GM12878 (cell line): ENCODE measurements around the gene CLN3. TPM values are rescaled to one million over a fixed set of nuclear protein-coding genes. Genes with fewer than 3 reads are reported as not detected.

ENCODE experiments used
- BMI1 ChIP-seq: fragments of 450-650 bp; IDR thresholded peaks from 2 replicates; pipeline ENCODE4 v1.6.1; 2016; ENCODE audit warnings: mild to moderate bottlenecking, moderate library complexity, borderline replicate concordance
- CEBPB ChIP-seq, 2 experiments: fragments of 150-350 bp in 1 of 2; IDR thresholded peaks; 2 replicates each; pipeline ENCODE4 v1.6.1; 2012 to 2014; ENCODE audit warnings: low read depth in 2 of 2, low read length in 2 of 2, borderline replicate concordance in 1 of 2, inconsistent platforms in 1 of 2
- CHD1 ChIP-seq: IDR thresholded peaks from 2 replicates; pipeline ENCODE4 v1.6.1; 2012; ENCODE audit warnings: low read depth, low read length, improper control_type of control experiment
- ESRRA ChIP-seq: IDR thresholded peaks from 2 replicates; pipeline ENCODE4 v1.6.1; 2012; ENCODE audit warnings: mild to moderate bottlenecking, low read length, improper control_type of control experiment
- FOXM1 ChIP-seq: IDR thresholded peaks from 2 replicates; pipeline ENCODE4 v1.6.1; 2012; ENCODE audit warnings: low read depth, mild to moderate bottlenecking, inconsistent platforms, low read length, moderate library complexity
- HDAC6 ChIP-seq: fragments of 200-600 bp; sonication (generic); IDR thresholded peaks from one replicate; pipeline ENCODE4 v1.8.0; 2017; ENCODE audit warnings: antibody characterized with exemption; ENCODE audit not compliant: unreplicated experiment
- IKZF1 ChIP-seq: fragments of 450-650 bp; conservative IDR thresholded peaks from 2 replicates; pipeline ENCODE4 v1.6.1; 2017; ENCODE audit warnings: antibody characterized with exemption, mild to moderate bottlenecking
- KDM1A ChIP-seq: fragments of 200-600 bp; sonication (generic); IDR thresholded peaks from 2 replicates; pipeline ENCODE4 v1.6.1; 2016; ENCODE audit warnings: borderline replicate concordance
- MYB ChIP-seq: fragments of 150-350 bp; IDR thresholded peaks from 2 replicates; pipeline ENCODE4 v1.6.1; 2014; ENCODE audit warnings: mild to moderate bottlenecking, low read depth, low read length, borderline replicate concordance
- NFYA ChIP-seq: IDR thresholded peaks from 2 replicates; pipeline ENCODE4 v1.6.1; 2011; ENCODE audit warnings: low read depth, mild to moderate bottlenecking, low read length, improper control_type of control experiment, borderline replicate concordance
- PAX8 ChIP-seq: fragments of 450-650 bp; IDR thresholded peaks from 2 replicates; pipeline ENCODE4 v1.6.1; 2017; ENCODE audit warnings: mild to moderate bottlenecking, moderate library complexity
- PML ChIP-seq: IDR thresholded peaks from 2 replicates; pipeline ENCODE4 v1.6.1; 2012; ENCODE audit warnings: low read length, inconsistent platforms
- POLR2A ChIP-seq: IDR thresholded peaks from 2 replicates; pipeline ENCODE4 v1.6.1; 2011; ENCODE audit warnings: low read depth, mild to moderate bottlenecking, low read length
- POLR2AphosphoS2 ChIP-seq: IDR thresholded peaks from 2 replicates; pipeline ENCODE4 v1.6.1; 2011; ENCODE audit warnings: low read depth, mild to moderate bottlenecking, low read length, improper control_type of control experiment, moderate library complexity
- POLR2AphosphoS5 ChIP-seq: IDR thresholded peaks from 2 replicates; pipeline ENCODE4 v1.6.1; 2011; ENCODE audit warnings: mild to moderate bottlenecking, low read length, inconsistent platforms
- POU2F2 ChIP-seq: IDR thresholded peaks from 3 replicates; pipeline ENCODE4 v1.6.1; 2011; ENCODE audit warnings: low read depth, mild to moderate bottlenecking, low read length, borderline replicate concordance
- RAD51 ChIP-seq: fragments of 450-650 bp; IDR thresholded peaks from 2 replicates; pipeline ENCODE4 v1.6.1; 2016; ENCODE audit warnings: moderate library complexity, mild to moderate bottlenecking, inconsistent platforms
- SMAD5 ChIP-seq: IDR thresholded peaks from 2 replicates; pipeline ENCODE4 v1.6.1; 2016; ENCODE audit warnings: antibody characterized with exemption, low read depth
- STAT3 ChIP-seq: IDR thresholded peaks from 2 replicates; pipeline ENCODE4 v1.6.1; 2011; ENCODE audit warnings: low read depth, low read length, improper control_type of control experiment
- SUPT20H ChIP-seq: IDR thresholded peaks from 2 replicates; pipeline ENCODE4 v1.6.1; 2011; ENCODE audit warnings: low read depth, mild to moderate bottlenecking, low read length, moderate library complexity, borderline replicate concordance; ENCODE audit not compliant: control insufficient read depth
- TAF1 ChIP-seq: IDR thresholded peaks from 2 replicates; pipeline ENCODE4 v1.6.1; 2011; ENCODE audit warnings: mild to moderate bottlenecking, low read depth, low read length, borderline replicate concordance
- TCF3 ChIP-seq: IDR thresholded peaks from 2 replicates; pipeline ENCODE4 v1.6.1; 2012; ENCODE audit warnings: low read depth, mild to moderate bottlenecking, low read length, borderline replicate concordance; ENCODE audit not compliant: insufficient read depth
- ZBED1 ChIP-seq: IDR thresholded peaks from 2 replicates; pipeline ENCODE4 v1.6.1; 2016; ENCODE audit warnings: borderline replicate concordance
- ZNF207 ChIP-seq: fragments of 450-650 bp; IDR thresholded peaks from 2 replicates; pipeline ENCODE4 v1.6.1; 2014; ENCODE audit warnings: antibody characterized with exemption, mild to moderate bottlenecking, borderline replicate concordance
- polyA plus RNA-seq, 11 experiments: library from polyadenylated mRNA; depleted of rRNA in 4 of 11; unstranded in 6 of 11; stranded (reverse) in 5 of 11; fragments of >200 nt; fragmentation: Nextera tagmentation in 4 of 11; fragmentation: Illumina TruSeq in 1 of 11; extraction: Ambion mirVana in 4 of 11; extraction: Trizol in 1 of 11; gene quantifications; 1 replicate in 1 of 11; 2 replicates in 10 of 11; pipeline versions ENCODE4 v1.2.1 to v1.2.3, GENCODE V29; 2011 to 2016; ENCODE audit warnings: inconsistent platforms in 2 of 11, missing spikeins in 2 of 11, low read depth in 1 of 11
- total RNA-seq, 4 experiments: library from RNA; depleted of rRNA in 3 of 4; stranded (reverse); fragments of >200 nt in 3 of 4; fragmentation: Illumina TruSeq in 1 of 4; extraction: Trizol in 1 of 4; gene quantifications; 2 replicates each; pipeline versions ENCODE4 v1.2.1 to v1.2.3, GENCODE V29; 2013 to 2021
- TF ChIP-seq, protein P1 (sequence below): IDR thresholded peaks from 2 replicates; pipeline ENCODE4 v1.6.1; 2011; ENCODE audit warnings: mild to moderate bottlenecking, low read depth, low read length, moderate library complexity; ENCODE audit not compliant: insufficient replicate concordance
- TF ChIP-seq, protein P2 (sequence below), 3 experiments: IDR thresholded peaks in 2 of 3; conservative IDR thresholded peaks in 1 of 3; 2 replicates each; pipeline ENCODE4 v1.5.1; 2011; ENCODE audit warnings: low read depth in 3 of 3, low read length in 3 of 3, mild to moderate bottlenecking in 3 of 3, control low read depth in 2 of 3, moderate library complexity in 2 of 3, inconsistent platforms in 1 of 3, mixed read lengths in 1 of 3; ENCODE audit not compliant: control insufficient read depth in 2 of 3, insufficient read depth in 1 of 3; ENCODE audit errors: extremely low read depth in 1 of 3
- TF ChIP-seq, protein P3 (sequence below): fragments of 450-650 bp; conservative IDR thresholded peaks from 2 replicates; pipeline ENCODE4 v1.6.1; 2017; ENCODE audit warnings: mild to moderate bottlenecking, moderate library complexity
- TF ChIP-seq, protein P4 (sequence below): IDR thresholded peaks from 2 replicates; pipeline ENCODE4 v1.6.1; 2012; ENCODE audit warnings: low read depth, low read length, improper control_type of control experiment

CLN3 gene
- total and polyA plus RNA-seq, 10 of the 15 experiments (the other 5 are each of a cell fraction or from before 2014, with no cell fraction given) = 2.3 to 25.0 (median 16.6) TPM

DNA sequence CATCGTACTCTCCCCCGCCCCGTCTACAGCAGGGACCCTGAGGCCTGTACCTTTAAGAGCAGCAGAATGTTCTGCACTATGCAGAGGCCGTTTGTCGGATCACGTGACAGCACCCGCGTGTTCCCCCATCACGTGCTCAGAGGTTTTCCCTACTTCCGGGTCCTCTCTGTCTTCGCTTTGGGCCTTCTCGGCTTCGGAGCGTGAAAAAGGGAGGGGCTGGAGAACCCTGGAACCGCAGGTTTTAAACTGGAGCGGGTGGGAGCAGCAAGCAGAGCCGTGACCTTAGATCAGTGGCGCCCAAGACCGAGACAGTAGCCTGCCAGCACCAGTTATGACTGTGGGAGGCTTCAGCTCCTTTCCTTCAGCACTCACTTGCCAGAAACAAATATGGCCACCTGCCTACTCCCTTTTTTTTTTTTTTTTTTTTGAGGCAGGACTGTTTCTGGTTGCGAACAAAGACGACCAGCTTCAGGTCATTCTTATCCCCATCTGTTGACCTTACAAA, at the start of gene CLN3 (continued):
- TF ChIP-seq, protein P1, sequence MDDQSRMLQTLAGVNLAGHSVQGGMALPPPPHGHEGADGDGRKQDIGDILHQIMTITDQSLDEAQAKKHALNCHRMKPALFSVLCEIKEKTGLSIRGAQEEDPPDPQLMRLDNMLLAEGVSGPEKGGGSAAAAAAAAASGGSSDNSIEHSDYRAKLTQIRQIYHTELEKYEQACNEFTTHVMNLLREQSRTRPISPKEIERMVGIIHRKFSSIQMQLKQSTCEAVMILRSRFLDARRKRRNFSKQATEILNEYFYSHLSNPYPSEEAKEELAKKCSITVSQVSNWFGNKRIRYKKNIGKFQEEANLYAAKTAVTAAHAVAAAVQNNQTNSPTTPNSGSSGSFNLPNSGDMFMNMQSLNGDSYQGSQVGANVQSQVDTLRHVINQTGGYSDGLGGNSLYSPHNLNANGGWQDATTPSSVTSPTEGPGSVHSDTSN = no peak
- TF ChIP-seq FOXM1 (no peak), MYB (peak; percentile 90; the same call in 1 of the 2 replicates), KDM1A (no peak), CHD1 (no peak), ZNF207 (peak; percentile 77; the same call in 1 of the 2 replicates), ESRRA (no peak), TCF3 (no peak), POU2F2 (peak; percentile 77; the same call in 2 of the 3 replicates), NFYA (no peak), SUPT20H (no peak), BMI1 (no peak), PAX8 (0 out of 2 replicates have a peak, but pooled peaks have one; percentile 62), TAF1 (peak; percentile 68), POLR2AphosphoS2 (no peak), RAD51 (peak; percentile 100), PML (no peak; the same call in 1 of the 2 replicates), IKZF1 (peak; percentile 94), HDAC6 (no peak), ZBED1 (no peak), POLR2AphosphoS5 (no peak), POLR2A (peak; percentile 69), CEBPB (IDR thresholded peaks at IDR 0.05; ENCODE audit: borderline replicate concordance in 1 of 2, low read depth in 2 of 2, low read length in 2 of 2) (no peak), SMAD5 (no peak), STAT3 (no peak)
- TF ChIP-seq, protein P2, sequence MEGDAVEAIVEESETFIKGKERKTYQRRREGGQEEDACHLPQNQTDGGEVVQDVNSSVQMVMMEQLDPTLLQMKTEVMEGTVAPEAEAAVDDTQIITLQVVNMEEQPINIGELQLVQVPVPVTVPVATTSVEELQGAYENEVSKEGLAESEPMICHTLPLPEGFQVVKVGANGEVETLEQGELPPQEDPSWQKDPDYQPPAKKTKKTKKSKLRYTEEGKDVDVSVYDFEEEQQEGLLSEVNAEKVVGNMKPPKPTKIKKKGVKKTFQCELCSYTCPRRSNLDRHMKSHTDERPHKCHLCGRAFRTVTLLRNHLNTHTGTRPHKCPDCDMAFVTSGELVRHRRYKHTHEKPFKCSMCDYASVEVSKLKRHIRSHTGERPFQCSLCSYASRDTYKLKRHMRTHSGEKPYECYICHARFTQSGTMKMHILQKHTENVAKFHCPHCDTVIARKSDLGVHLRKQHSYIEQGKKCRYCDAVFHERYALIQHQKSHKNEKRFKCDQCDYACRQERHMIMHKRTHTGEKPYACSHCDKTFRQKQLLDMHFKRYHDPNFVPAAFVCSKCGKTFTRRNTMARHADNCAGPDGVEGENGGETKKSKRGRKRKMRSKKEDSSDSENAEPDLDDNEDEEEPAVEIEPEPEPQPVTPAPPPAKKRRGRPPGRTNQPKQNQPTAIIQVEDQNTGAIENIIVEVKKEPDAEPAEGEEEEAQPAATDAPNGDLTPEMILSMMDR (IDR thresholded peaks at IDR 0.05 in 2 of 3, conservative IDR thresholded peaks at IDR 0.05 in 1 of 3; ENCODE audit: control insufficient read depth in 2 of 3, extremely low read depth in 1 of 3, insufficient read depth in 1 of 3, low read depth in 3 of 3, low read length in 3 of 3) = no peak
- TF ChIP-seq, protein P3, sequence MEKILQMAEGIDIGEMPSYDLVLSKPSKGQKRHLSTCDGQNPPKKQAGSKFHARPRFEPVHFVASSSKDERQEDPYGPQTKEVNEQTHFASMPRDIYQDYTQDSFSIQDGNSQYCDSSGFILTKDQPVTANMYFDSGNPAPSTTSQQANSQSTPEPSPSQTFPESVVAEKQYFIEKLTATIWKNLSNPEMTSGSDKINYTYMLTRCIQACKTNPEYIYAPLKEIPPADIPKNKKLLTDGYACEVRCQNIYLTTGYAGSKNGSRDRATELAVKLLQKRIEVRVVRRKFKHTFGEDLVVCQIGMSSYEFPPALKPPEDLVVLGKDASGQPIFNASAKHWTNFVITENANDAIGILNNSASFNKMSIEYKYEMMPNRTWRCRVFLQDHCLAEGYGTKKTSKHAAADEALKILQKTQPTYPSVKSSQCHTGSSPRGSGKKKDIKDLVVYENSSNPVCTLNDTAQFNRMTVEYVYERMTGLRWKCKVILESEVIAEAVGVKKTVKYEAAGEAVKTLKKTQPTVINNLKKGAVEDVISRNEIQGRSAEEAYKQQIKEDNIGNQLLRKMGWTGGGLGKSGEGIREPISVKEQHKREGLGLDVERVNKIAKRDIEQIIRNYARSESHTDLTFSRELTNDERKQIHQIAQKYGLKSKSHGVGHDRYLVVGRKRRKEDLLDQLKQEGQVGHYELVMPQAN = peak; percentile 48; the same call in 1 of the 2 replicates
- TF ChIP-seq, protein P4, sequence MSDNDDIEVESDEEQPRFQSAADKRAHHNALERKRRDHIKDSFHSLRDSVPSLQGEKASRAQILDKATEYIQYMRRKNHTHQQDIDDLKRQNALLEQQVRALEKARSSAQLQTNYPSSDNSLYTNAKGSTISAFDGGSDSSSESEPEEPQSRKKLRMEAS = peak; percentile 88; the same call in 1 of the 2 replicates
